Right lung (tissue), 5 donors: ENCODE data around the gene AASDH. TPM values are rescaled to one million over a fixed set of nuclear protein-coding genes. Genes with fewer than 3 reads are reported as not detected.
"Not testable (repeated sequence)": the region's sequence is repeated elsewhere in the genome, so short reads cannot be mapped to it uniquely, and the experiment has no call there.

ENCODE experiments used
- DNase-seq, 2 donors: peaks; one replicate each; pipeline ENCODE4 v3.0.0-alpha.2; 2013
- polyA plus RNA-seq, 5 donors: library from polyadenylated mRNA; unstranded; fragments of 120-200 nt; gene quantifications; one replicate each; pipeline versions ENCODE4 v1.2.1 to v1.2.3, GENCODE V29; 2013; ENCODE audit warnings: inconsistent platforms in 1 of 5, low replicate concordance in 1 of 5; ENCODE audit not compliant: insufficient read length in 5 of 5, insufficient read depth in 1 of 5

AASDH gene
- polyA plus RNA-seq, 5 donors = 18.3 to 31.5 (median 28.9) TPM

- no peak for DNase-seq
These were observed 18.9 kb upstream of the AASDH start for GRCh38 chr4:56406151-56406550.

- DNase-seq = no peak
These were observed 17.7 kb upstream of the AASDH start for GRCh38 chr4:56405016-56405415.

- DNase-seq = no peak
These were observed 13.3 kb upstream of the AASDH start for GRCh38 chr4:56400560-56400959.

GRCh38 chr4:56391270-56391669 lies 4.0 kb upstream of the AASDH start:
- DNase-seq = no peak

GRCh38 chr4:56389558-56389957 lies 2.3 kb upstream of the AASDH start:
- DNase-seq = no peak

- DNase-seq = no peak
These were observed 1.0 kb upstream of the AASDH start for GRCh38 chr4:56388306-56388705.

GRCh38 chr4:56386091-56386490 lies 1.2 kb downstream of the AASDH start:
- DNase-seq = no peak

- no peak for DNase-seq
These were observed 11.8 kb downstream of the AASDH start for GRCh38 chr4:56375458-56375857.

GRCh38 chr4:56374956-56375355 lies 12.3 kb downstream of the AASDH start:
- DNase-seq = no peak

- DNase-seq = no peak
These were observed 14.5 kb downstream of the AASDH start for GRCh38 chr4:56372774-56373173.

- no peak for DNase-seq
These were observed 15.7 kb downstream of the AASDH start for GRCh38 chr4:56371426-56372220.

- DNase-seq = no peak
These were observed 16.9 kb downstream of the AASDH start for GRCh38 chr4:56370377-56370776.

GRCh38 chr4:56362981-56363380 lies 24.3 kb downstream of the AASDH start:
- not testable (repeated sequence) for DNase-seq

GRCh38 chr4:56360071-56360470 lies 27.2 kb downstream of the AASDH start:
- no peak for DNase-seq

GRCh38 chr4:56356650-56357049 lies 30.6 kb downstream of the AASDH start:
- no peak for DNase-seq

GRCh38 chr4:56348576-56348975 lies 38.7 kb downstream of the AASDH start:
- no peak for DNase-seq

GRCh38 chr4:56345458-56345857 lies 41.8 kb downstream of the AASDH start:
- no peak for DNase-seq

GRCh38 chr4:56342746-56343145 lies 44.5 kb downstream of the AASDH start:
- no peak for DNase-seq

GRCh38 chr4:56330691-56331090 lies 56.6 kb downstream of the AASDH start:
- no peak for DNase-seq

GRCh38 chr4:56326363-56326762 lies 60.9 kb downstream of the AASDH start:
- peak in 1 of 2 donors; percentile 17 for DNase-seq

- no peak for DNase-seq
These were observed 63.2 kb downstream of the AASDH start for GRCh38 chr4:56324011-56324610.

- DNase-seq = no peak
These were observed 64.0 kb downstream of the AASDH start for GRCh38 chr4:56323327-56323726.

- no peak for DNase-seq
These were observed 66.0 kb downstream of the AASDH start for GRCh38 chr4:56321251-56321650.

- no peak for DNase-seq
These were observed 67.0 kb downstream of the AASDH start for GRCh38 chr4:56320293-56320692.
